ENCODE measurements around the gene LAPTM4A. TPM values are rescaled to one million over a fixed set of nuclear protein-coding genes. Genes with fewer than 3 reads are reported as not detected.

Gene LAPTM4A
- total and polyA plus RNA-seq, 2 experiments from 2014 or later = 255 to 455 TPM

DNA sequence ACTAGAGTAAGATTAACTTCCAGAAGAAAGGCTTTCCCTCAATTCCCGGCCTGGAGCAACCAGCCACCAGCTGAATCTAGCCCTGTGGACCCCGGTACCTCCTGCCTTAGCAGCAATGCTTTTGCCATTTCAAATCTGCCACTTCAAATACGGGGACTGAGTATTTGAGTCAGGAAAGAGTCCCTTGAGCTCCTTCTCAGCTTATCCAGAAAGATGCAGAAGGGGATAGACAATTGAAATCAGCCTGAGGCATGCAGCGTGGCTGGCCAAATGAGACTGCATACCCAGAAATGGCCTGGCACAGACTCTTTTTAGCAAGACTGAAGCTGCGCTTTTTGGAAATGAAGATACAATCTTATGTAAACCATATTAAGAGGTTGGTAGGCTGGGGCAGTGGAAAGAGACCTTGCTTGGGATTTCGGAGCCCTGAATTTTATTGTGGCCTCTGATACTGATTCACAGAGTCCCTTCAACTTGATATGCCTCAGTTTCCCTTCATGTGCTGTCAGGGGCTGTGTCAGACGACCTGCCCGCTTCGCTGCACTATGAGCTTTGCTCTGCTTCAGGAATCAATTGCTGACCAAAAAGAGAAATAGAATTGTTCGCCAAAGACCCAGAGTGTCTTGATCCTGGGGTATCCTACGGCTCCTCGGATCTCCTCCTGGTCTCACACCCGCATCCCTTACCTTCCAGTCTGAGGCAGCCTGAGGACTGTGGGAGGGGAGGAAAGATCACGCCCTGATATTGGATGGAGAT is 40.0 kb downstream of the LAPTM4A start:
- peaks cover 17% of the 10 kb centered on the region for H3K27me3 ChIP-seq
- no peak overlapping the region for H3K27ac ChIP-seq
- WGBS (ENCODE audit: low lambda C conversion rate, missing lambda C conversion rate) = 84% methylated on average over 14 of the region's 14 CpGs
- TF ChIP-seq, protein P1, sequence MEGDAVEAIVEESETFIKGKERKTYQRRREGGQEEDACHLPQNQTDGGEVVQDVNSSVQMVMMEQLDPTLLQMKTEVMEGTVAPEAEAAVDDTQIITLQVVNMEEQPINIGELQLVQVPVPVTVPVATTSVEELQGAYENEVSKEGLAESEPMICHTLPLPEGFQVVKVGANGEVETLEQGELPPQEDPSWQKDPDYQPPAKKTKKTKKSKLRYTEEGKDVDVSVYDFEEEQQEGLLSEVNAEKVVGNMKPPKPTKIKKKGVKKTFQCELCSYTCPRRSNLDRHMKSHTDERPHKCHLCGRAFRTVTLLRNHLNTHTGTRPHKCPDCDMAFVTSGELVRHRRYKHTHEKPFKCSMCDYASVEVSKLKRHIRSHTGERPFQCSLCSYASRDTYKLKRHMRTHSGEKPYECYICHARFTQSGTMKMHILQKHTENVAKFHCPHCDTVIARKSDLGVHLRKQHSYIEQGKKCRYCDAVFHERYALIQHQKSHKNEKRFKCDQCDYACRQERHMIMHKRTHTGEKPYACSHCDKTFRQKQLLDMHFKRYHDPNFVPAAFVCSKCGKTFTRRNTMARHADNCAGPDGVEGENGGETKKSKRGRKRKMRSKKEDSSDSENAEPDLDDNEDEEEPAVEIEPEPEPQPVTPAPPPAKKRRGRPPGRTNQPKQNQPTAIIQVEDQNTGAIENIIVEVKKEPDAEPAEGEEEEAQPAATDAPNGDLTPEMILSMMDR (IDR thresholded peaks at IDR 0.05; ENCODE audit: poor library complexity) = no peak
- TF ChIP-seq EZH2 (IDR thresholded peaks at IDR 0.05; ENCODE audit: borderline replicate concordance) (no peak), EZH2phosphoT487 (IDR thresholded peaks at IDR 0.05; ENCODE audit: low read depth, severe bottlenecking, unreplicated experiment) (no peak)
- H4K20me1 ChIP-seq (ENCODE audit: insufficient read depth, poor library complexity, severe bottlenecking) = no peaks in the 10 kb centered on the region
- H3K4me1 ChIP-seq (ENCODE audit: insufficient read depth) = peaks cover 7% of the 10 kb centered on the region
- H3K9me2 ChIP-seq (replicated peaks; ENCODE audit: insufficient read depth) = no peaks in the 10 kb centered on the region
- no peaks in the 10 kb centered on the region for H3K79me2 ChIP-seq
- H3K4me3 ChIP-seq = no peak overlapping the region
- H2AFZ ChIP-seq = no peak overlapping the region
- peak overlapping the region; percentile 97 for H3K4me2 ChIP-seq
- DNase-seq (ENCODE audit: low spot score) = no peak
- H3K36me3 ChIP-seq (replicated peaks; ENCODE audit: insufficient read depth, low read depth) = no peaks in the 10 kb centered on the region
- H3K9me3 ChIP-seq (ENCODE audit: low read depth) = no peaks in the 10 kb centered on the region

DNA sequence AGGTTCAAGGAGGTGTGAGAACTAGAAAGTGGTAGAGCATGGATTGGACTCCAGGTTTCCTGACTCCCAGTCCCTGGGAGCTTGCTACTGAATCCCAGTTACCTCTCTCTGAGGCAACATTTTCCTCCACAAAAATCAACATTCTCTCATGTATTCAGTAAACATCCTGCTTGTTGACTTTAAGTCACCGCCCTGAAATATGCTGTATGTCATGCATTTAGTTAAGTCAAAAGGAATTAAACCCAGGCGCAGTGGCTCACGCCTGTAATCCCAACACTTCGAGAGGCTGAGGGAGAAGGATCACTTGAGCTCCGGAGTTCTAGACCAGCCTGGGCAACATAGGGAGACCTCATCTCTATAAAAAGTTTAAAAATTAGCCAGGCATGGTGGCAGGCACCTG is 42.7 kb downstream of the LAPTM4A start:
- no peak for TF ChIP-seq EZH2phosphoT487 (IDR thresholded peaks at IDR 0.05; ENCODE audit: low read depth, severe bottlenecking, unreplicated experiment)
- no peak for TF ChIP-seq EZH2 (IDR thresholded peaks at IDR 0.05; ENCODE audit: borderline replicate concordance)
- TF ChIP-seq, protein P1 (IDR thresholded peaks at IDR 0.05; ENCODE audit: poor library complexity) = no peak
- Histone ChIP-seq H3K4me1 (ENCODE audit: insufficient read depth) (peaks cover 7% of the 10 kb centered on the region), H3K9me2 (replicated peaks; ENCODE audit: insufficient read depth) (no peaks in the 10 kb centered on the region), H3K36me3 (replicated peaks; ENCODE audit: insufficient read depth, low read depth) (no peaks in the 10 kb centered on the region), H3K9me3 (ENCODE audit: low read depth) (no peaks in the 10 kb centered on the region), H3K79me2 (no peaks in the 10 kb centered on the region), H3K27ac (no peak overlapping the region), H4K20me1 (ENCODE audit: insufficient read depth, poor library complexity, severe bottlenecking) (no peaks in the 10 kb centered on the region), H3K27me3 (peaks cover 17% of the 10 kb centered on the region), H3K4me2 (no peak overlapping the region), H3K4me3 (no peak overlapping the region), H2AFZ (no peak overlapping the region)
- WGBS (ENCODE audit: low lambda C conversion rate, missing lambda C conversion rate) = 67% methylated on average over 5 of the region's 5 CpGs
- DNase-seq (ENCODE audit: low spot score) = peak; percentile 15

DNA sequence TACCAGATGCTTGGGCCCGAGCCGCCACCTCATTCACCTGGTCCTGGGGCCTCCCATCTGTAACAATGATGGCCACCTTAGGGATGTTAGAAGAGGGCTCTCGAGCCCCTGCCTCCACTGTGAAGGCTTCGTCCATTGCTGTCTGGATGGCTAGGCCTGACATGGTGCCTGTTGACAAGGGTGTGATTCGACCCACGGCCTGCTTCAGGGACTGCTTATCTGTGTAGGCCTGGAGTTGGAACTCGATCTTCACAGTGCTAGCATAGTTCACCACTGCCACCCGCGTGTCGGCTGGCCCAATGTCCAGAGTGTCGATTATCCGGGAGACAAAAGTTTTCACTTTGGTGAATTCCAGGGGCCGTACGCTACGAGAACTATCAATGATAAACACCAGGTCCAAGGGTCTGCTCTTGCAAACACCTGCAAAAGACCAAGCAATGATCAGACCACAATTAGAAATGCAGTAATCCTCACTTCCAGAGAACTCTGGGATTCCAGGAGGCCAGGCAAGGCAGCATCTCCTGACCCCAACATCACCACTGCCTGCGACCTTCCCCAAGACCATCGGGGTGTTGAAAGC is 45.4 kb downstream of the LAPTM4A start:
- Histone ChIP-seq H3K9me3 (ENCODE audit: low read depth) (no peaks in the 10 kb centered on the region), H3K79me2 (no peaks in the 10 kb centered on the region), H3K27ac (no peak overlapping the region), H3K9me2 (replicated peaks; ENCODE audit: insufficient read depth) (no peaks in the 10 kb centered on the region), H4K20me1 (ENCODE audit: insufficient read depth, poor library complexity, severe bottlenecking) (no peaks in the 10 kb centered on the region), H3K4me3 (no peak overlapping the region), H3K36me3 (replicated peaks; ENCODE audit: insufficient read depth, low read depth) (no peaks in the 10 kb centered on the region), H3K27me3 (peaks cover 8% of the 10 kb centered on the region), H3K4me2 (no peak overlapping the region), H2AFZ (no peak overlapping the region), H3K4me1 (ENCODE audit: insufficient read depth) (no peaks in the 10 kb centered on the region)
- WGBS (ENCODE audit: low lambda C conversion rate, missing lambda C conversion rate) = 88% methylated on average over 17 of the region's 17 CpGs
- no peak for DNase-seq (ENCODE audit: low spot score)
- no peak for TF ChIP-seq EZH2phosphoT487 (IDR thresholded peaks at IDR 0.05; ENCODE audit: low read depth, severe bottlenecking, unreplicated experiment)
- TF ChIP-seq, protein P1 (IDR thresholded peaks at IDR 0.05; ENCODE audit: poor library complexity) = no peak
- TF ChIP-seq EZH2 (IDR thresholded peaks at IDR 0.05; ENCODE audit: borderline replicate concordance) = no peak
